NCI-H128 (cell line): ENCODE data around the gene KCNJ12.
"Not testable (repeated sequence)": the region's sequence is repeated elsewhere in the genome, so short reads cannot be mapped to it uniquely, and the experiment has no call there.

ENCODE experiments used
- DNase-seq: peaks from one replicate; lab custom pipeline; 2025; ENCODE audit not compliant: unreplicated experiment; lab: John Stamatoyannopoulos, UW

KCNJ12 gene

DNA sequence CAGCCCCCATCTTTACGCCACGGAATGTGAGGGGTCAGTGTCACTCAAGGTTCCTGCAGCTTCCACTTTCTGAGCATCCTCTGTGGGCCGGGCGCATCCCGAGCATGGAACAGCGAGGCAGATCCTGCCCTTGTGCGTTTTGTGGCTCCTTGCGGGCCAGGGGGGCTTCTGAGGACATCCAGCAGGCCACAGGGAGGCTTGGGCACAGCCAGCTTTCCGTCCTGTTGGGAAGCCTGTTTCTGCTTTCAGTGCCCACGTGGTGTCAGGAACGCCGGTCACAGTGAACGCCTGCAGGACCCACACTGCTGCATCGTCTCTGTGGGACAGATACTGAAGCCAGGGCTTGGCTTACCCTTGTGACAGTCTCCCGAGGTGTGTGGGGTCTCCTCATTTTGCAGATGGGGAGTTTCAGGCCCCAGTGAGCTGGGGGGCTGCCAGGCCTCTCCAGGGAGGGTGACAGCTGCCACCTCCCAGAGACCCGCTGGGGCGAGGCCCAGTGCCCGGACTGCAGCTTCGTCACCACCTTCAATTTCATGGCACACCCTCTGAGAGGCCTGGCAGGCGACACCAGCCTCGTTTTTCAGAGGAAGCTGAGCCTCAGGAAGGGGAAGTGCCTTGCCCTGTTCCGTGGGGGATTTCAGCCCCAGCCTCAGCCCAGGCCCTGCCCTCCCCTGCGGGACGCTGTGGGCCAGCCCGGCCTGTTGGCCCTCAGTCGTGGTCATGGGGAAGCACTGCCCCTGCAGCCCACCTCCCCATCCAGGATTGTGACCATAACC, 29.0 kb downstream of the KCNJ12 start:
- DNase-seq, result not testable (repeated sequence)

DNA sequence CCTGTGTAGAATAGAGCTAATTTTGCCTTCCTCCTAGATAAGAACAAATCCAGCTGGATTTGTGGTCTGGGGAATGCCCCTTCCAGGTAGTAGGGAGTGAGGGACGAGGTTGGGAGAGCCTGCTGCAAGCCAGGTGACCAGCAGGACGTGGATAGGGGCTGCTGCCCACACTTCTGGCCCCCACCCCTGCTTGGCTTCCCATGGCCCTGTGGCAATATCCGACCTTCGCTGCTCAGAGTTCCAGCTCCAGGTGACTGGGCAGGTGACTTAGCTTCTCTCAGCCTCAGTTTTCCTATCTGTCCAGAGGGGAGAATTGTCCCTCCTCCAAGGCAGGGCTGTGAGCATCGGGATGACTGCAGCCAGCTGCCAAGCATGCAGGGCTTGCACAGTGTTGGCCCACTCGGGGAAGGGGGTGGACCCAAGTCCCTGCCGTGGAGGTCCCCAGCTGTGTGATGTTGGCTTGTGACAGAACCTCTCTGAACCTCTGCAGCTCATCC, 29.8 kb downstream of the KCNJ12 start:
- DNase-seq, result not testable (repeated sequence)

DNA sequence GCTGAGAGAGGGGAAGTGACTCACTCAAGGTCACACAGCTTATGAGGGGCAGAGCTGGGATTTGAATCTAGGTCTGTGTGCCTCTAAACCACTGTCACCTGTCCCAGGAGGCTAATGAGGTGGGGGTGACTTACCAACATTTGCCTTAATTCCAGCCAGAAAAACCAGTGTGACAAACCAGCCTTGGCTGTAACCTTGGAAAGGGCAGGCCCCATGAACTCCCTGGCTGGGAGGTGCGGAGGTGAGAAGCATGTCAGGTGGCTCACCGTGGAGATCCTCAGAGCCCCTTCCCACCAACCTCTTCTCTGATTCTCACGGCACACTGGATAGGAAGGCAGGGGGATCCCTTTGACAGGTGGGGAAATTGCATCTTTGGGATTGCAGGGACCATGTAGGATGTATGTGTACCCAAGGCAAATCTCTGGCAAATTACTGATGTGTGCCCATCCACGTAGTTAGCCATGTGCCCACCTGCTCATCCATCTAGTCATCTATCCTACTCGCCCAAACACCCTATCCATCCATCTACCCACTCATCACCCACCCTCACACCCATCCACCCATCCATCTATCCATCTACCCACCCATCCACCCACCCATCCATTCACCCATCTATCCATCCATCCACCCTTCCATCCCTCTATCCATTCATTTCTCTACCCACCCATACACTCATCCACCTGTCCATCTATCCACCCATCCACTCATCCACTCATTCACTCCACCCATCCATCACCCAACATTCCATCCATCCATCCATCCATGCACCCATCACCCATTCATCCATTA, 30.7 kb downstream of the KCNJ12 start:
- DNase-seq, result not testable (repeated sequence)

DNA sequence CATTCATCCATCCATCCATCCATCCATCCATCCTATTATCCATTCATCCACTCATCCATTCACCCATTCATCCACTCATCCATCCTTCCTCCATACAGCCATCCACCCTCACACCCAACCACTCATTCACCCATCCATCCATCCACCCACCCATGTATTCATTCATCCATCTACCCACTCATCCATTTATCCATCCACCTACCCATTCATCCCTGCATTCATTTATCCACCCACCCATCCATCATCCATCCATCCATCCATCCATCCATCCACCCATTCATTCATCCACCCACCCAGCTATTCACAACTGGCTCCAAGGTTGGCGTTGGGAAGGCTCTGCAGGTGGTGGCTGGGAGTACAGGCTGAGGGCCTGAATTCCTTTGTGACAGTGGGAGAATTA, 31.6 kb downstream of the KCNJ12 start:
- not testable (repeated sequence) for DNase-seq

DNA sequence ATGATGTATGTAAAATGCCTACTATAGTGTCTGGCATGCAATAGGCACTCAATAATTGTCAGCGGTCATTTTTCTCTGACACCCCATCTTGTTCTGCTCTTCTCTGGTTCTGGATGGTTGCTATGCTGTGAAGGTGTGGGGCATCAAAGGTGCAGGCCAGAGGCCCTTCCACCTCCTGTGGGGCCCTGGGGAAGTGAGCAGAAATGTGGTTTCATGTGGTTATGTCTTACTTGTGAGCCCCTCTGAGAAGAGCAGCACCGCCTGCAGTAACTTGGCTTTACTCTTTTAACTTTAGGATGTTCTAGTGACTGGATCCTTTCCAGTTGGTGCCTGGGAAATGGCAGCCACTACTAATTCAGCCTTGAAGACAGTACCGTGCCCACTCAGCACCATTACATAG, 32.1 kb downstream of the KCNJ12 start:
- DNase-seq, result not testable (repeated sequence)

DNA sequence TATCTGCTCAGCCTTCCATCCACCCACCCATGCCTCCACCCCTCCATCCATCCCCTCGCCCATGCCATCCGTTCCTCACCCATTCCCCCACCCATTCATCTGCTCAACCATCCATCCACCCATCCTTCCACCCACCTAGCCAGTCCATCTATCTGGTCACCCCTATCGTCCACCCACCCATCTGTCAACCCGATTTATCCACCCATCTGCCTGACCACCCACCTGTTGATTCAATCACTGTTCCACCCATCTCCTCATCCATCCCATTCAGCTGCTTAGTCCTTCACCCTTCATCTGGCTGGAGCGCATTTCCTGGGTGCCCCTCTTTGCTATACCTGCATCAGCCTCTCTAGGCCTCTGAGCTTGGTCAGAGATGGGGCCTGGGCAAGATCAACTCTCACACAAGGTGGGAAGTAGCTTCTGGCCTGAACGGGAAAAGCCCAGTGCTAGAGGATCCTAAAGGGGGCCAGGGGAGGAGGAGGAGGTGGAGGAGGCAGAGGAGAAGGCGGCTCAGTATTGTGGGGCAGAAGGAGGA, 32.7 kb downstream of the KCNJ12 start:
- not testable (repeated sequence) for DNase-seq

DNA sequence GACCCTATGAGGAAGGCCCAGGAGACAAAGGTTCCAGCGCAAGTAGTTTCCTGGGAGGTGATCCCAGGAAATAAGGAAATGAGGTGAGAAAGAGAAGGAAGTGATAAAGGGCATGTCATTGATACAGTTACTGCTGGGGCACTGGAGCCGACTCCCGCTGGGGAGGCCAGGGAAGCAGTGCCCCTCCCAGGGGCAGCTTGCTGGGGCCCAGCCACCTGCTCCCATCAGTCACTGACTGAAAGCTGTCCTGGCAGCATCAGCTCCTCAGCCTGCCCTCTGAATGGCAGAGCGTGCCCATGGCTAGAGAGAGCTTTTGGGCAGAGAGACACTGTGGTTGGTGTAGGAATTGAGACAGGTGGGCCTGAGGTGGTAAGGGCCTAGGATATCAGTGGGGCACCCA, 33.2 kb downstream of the KCNJ12 start:
- not testable (repeated sequence) for DNase-seq

DNA sequence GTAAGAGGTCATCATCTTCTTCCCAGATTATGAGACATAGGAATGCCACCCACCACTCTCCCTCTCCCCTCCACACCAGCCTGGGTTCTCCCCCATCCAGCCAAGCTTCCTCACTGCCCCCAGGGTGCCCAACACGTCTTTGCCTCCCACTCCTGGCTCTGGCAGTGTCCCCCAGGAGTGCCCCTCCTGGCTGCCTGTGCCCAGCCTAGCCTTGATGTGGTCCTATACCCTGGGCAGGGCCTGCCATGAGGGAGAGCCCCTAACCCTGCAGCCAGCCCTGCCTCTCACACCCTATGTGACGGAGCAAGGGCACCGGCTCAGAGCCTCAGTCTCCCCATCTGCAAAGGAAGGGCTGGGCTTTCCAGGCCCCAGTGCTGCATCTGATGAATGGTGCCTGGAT, 33.8 kb downstream of the KCNJ12 start:
- DNase-seq, result not testable (repeated sequence)

DNA sequence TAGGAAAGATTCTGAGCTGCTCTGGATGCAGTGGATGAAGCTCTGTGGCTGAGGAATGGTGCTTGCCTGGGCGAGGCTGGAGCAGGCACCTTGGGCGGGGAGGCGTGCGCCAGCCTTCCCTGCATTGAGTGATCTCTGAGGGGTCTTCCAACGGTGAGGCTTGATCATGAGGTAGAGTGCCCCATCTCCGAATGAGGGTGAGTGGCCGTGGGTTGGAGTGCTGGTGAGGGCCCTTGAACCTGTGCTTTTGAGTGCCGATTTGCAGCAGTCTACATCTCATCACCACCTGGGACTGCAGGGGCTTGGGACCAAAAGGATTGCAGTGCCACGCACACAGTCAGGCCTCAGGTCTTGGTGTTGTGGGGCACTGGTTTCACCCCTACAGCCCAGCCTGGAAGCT, 34.2 kb downstream of the KCNJ12 start:
- not testable (repeated sequence) for DNase-seq

DNA sequence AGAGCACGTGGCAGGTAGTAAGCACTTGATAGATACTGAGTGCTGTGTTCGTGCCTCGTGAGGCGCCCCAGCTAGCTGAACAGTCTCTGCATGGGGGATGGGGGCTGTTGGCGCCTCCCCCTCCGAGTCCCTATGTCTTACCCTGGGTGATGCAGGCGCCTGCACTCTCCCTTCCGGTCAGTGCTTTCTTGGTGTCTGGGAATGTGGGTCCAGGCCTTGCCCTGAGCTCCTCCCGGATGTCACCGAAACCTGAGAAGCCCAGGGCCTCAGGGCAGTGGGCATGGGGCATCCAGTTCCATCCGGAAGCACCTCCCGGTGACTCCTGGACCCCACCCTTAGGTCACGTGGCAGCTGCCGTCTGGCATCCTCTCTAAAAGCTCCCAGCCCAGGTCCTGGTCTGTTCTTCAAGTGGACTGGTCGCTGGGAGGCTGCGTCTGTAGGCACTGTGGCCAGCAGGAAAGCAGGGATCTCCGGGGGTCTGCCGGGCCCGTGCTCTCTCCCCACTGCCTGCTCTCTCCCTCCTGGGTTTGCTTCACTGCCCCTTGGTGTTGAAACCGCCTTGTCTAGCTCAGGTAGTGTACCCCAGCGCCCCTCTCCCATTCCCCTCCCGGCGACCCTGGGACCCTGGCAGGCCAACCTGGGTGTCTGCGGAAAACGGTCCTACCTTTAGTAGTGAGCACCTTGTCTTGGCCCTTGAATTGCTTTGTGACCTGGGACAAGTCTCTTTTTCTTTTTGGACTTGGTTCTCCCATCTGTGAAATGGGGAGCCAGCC, 34.9 kb downstream of the KCNJ12 start:
- DNase-seq, result not testable (repeated sequence)

DNA sequence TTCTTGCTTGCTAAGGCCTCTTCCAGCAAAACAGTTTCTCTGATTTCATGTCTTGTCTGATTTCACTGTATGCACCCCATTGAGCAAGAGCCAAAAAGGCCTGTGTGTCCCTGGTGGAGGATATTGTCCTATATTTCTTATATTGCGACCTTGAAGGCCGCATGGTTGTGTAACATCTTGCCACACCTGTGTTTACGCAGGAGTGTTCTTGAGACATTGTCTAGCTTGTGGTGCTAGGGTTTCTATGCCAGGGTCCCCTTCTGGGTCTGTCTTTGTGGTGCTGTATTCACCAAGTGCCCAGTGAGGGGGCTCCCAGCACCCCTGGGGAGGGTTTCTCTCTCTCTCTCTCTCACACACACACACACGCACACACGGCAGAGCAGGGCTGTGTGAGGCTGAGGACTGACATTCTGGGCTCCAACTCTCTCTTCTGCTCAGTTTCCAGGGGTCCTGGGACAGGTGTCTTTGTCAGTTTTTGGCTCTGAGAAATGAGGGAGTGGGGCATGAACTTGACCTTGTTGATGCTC, 35.6 kb downstream of the KCNJ12 start:
- not testable (repeated sequence) for DNase-seq

DNA sequence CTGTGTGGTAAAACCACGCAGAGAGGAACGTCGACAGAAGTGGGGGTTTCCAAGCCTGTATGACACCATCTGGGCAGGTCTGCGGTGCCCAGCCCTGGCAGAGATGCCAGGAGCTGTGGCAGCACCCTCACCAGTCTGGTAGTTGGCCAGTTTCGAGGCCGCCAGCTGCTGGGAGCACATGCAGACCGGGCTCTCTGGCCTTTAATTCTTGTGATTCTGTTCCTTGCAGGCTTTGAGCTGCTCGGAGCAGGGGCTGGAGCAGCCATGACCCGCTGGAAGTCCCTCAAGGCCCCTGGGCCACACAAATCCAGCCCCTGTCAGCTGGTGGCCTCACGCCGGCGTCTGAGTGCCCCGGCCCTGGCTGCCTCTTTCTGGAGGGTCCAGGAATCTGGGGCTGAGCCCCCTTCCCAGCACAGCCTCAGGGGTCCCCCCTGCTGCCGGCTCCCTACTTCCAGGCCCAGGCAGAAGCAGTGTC, 36.1 kb downstream of the KCNJ12 start:
- not testable (repeated sequence) for DNase-seq

DNA sequence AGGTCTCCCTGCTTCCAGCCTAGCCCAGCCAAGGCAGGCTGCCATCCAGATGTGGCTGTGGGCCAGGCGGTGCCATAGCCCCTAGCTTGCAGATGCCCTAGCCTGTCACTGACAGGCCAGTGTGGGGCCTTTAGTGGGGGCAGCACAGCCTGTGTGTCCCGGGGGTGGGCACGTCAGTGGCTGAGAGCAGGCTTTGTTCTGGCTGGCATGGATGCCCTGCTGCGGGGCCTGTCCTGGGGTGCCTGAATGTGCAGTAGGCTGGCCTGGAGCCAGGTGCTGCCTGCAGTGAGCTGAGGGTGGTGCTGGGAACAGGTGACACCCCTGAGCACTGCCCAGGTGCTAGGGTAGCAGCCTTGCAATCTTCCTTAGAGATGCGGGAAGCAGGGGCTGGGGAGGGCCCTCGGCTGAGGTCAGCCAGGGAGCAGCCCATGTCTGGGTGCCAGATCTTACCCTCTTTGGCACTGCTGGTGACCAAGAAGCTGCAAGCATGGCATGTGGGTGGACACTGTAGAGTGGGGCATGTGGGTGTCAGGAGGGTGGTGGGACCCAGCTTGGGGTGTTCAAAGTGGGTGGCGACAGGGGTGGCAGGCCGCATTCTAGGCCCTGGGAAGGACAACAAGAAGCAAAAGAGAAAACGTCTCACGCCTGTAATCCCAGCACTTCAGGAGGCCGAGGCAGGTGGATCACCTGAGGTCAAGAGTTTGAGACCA, 37.6 kb downstream of the KCNJ12 start:
- not testable (repeated sequence) for DNase-seq

DNA sequence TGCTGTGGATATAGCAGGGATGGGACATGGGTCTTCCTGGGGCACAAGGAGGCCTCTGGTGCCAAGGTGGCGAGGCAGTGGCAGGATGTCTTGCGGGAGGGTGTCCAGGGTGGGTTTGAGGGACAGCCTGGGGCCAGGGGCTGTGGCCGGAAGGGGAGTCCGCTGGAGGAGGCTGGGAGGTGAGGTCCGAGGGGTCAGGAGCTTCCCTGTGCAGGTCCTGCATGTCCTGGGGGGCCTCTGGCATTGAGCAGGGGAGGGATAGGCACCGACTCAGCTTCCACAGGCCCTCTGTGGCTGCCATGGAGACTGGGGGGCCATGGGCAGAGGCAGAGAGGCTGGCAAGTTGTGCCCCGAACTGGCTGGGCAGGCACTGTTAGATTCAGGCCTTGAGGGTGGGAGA, 38.5 kb downstream of the KCNJ12 start:
- DNase-seq, result not testable (repeated sequence)

DNA sequence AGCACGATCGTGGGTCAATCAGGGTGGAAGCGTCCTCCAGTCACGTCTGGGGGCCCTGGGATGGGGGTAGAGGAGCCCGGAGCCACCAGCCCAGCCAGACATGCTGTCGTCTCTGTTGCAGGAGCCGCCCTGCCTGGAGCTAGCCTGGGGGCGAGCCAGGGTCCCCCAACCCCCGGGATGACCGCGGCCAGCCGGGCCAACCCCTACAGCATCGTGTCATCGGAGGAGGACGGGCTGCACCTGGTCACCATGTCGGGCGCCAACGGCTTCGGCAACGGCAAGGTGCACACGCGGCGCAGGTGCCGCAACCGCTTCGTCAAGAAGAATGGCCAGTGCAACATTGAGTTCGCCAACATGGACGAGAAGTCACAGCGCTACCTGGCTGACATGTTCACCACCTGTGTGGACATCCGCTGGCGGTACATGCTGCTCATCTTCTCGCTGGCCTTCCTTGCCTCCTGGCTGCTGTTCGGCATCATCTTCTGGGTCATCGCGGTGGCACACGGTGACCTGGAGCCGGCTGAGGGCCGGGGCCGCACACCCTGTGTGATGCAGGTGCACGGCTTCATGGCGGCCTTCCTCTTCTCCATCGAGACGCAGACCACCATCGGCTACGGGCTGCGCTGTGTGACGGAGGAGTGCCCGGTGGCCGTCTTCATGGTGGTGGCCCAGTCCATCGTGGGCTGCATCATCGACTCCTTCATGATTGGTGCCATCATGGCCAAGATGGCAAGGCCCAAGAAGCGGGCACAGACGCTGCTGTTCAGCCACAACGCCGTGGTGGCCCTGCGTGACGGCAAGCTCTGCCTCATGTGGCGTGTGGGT, 39.2 kb downstream of the KCNJ12 start:
- DNase-seq, result not testable (repeated sequence)

DNA sequence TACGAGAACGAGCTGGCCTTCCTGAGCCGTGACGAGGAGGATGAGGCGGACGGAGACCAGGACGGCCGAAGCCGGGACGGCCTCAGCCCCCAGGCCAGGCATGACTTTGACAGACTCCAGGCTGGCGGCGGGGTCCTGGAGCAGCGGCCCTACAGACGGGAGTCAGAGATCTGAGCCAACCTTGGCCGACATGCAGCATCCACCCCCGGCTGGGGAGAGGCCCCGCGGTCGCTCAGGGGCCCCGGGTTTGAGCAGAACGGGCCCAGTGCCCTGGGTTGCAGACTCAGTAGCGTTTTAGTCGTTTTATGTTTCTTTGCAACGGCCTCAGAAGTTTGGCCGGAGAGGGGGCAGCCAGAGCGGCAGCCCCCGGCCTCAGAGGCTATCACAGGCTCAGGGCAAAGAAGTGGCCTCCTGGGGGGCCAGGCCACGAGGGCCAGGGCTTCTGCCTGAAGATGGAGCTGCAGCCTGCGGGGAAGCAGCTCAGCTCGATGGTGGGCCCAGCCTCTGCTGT, 40.4 kb downstream of the KCNJ12 start:
- DNase-seq, result not testable (repeated sequence)

DNA sequence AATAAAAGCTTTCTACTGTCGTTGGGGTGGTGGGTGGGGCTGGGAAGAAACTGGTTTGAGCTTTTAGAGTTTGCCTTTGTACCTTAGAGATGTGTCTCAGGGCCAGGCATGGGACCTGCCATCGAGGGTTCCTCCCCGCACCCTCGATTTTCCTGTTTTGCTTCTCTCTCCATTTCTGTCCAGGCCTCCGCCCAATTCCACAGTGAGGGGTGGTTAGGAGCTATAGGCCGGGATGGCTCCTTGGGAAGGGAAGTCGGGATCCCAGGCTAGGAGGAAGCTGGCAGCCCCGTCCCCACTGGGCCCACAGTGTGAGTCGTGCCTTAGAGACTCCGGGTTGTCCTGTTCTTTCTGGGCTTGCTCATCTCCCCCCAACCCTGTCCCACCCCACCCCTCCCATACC, 41.2 kb downstream of the KCNJ12 start:
- DNase-seq, result not testable (repeated sequence)

DNA sequence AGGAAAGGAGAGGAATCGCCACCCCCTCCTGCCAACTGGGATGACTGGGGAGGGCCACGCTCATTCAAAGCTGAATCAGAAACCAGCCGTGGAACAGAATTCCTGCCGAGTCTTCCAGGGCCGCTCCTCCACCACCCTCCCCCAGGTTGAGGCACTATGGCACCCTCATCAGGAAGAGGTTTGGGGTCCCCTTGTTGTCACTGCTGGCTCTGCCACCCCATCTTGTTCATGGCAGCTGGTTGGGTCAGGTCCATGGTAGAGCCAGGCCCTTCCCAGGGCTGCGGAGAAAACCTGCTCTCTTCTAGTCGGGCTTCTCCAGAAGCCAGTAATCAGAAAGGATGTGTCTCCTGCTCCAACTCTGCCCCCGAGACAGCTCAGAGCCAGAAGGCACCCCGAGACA, 41.8 kb downstream of the KCNJ12 start:
- DNase-seq, result no peak
